T-helper 17 cell (primary cell): Measurements from ENCODE around the gene RHOBTB1. TPM values are rescaled to one million over a fixed set of nuclear protein-coding genes. Genes with fewer than 3 reads are reported as not detected.
"Not testable (repeated sequence)": the region's sequence is repeated elsewhere in the genome, so short reads cannot be mapped to it uniquely, and the experiment has no call there.

Experiments used
- ATAC-seq: fragments of 150-1000 bp; cut with Tn5 transposase; 2 replicates; pipeline ENCODE4 v1.10.0; 2021; ENCODE audit warnings: mild to moderate bottlenecking, moderate library complexity
- DNase-seq, 3 donors: peaks; one replicate each; pipeline versions ENCODE4 v3.0.0 to v3.0.0-alpha.2; 2020 to 2021
- H3K9me3 ChIP-seq: one replicate; pipeline ENCODE4 v1.7.0; 2013; ENCODE audit warnings: low read length, mild to moderate bottlenecking; ENCODE audit not compliant: control insufficient read depth, poor library complexity, severe bottlenecking
- H3K27ac Mint-ChIP-seq: one replicate; pipeline ENCODE4 v1.8.0; 2022; ENCODE audit warnings: mild to moderate bottlenecking, moderate library complexity, mixed read lengths
- H3K27me3 Mint-ChIP-seq: one replicate; pipeline ENCODE4 v1.8.0; 2022; ENCODE audit warnings: mixed read lengths
- H3K36me3 Mint-ChIP-seq: one replicate; pipeline ENCODE4 v1.8.0; 2022; ENCODE audit warnings: low read depth, mixed read lengths
- H3K4me1 Mint-ChIP-seq: one replicate; pipeline ENCODE4 v1.8.0; 2022; ENCODE audit warnings: mild to moderate bottlenecking, mixed read lengths
- H3K4me3 Mint-ChIP-seq: one replicate; pipeline ENCODE4 v1.8.0; 2022; ENCODE audit warnings: mild to moderate bottlenecking, moderate library complexity, mixed read lengths
- total RNA-seq, 4 donors: library from RNA in 2 of 4; stranded (reverse) in 2 of 4; gene quantifications; one replicate each; pipeline ENCODE4 v1.2.3 and lab custom pipeline; 2022 to 2026

RHOBTB1 gene
- total RNA-seq, 2 donors from 2014 or later, result 0.37 to 10.8 TPM

DNA sequence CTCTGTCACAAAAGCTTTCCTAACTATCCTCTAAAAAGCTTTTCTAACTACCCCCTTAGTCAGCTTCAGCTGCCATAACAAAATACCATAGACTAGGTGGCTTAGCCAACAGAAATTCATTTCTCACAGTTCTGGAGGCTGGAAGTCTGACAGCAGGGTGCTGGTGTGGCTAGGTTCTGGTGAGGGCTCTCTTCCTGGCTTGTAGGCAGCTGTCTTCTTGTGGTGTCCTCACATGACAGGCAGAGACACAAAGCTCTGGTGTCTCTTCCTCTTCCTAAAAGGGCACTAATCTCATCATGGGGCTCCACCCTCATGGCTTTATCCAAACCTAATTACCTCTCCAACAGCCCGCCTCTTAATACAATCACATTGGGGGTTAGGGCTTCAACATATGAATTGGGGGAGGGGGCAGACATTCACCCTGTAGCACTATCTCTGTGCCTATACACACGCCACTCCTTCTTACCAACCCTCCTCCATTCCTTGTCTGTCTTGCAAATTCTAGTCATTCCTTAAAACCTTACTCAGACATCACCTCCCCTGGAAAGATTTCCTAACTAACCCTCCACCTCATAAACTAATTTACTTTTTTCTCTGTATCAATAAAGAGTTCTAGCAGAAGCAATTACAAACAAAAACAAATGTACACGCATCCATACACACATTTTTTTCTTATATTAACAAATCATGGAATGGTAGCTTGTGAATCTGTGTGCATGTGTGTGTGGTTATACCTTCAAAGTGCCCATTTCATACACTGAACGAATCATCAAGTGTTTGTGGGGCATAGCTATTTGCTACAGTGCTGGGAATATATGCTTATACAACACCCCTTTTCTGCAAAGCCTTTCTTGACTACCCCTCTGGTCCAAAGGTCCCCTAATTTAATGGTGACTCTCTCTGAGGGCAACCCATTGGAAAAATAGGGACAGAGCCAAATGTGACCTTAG lies 26.4 kb downstream of the RHOBTB1 start:
- DNase-seq, result no peak
- ATAC-seq, result no peak
- H3K9me3 ChIP-seq, result no peaks in the 10 kb centered on the region
- Mint-ChIP-seq H3K4me1 (no peaks in the 10 kb centered on the region), H3K36me3 (peaks cover 4% of the 10 kb centered on the region), H3K27me3 (no peaks in the 10 kb centered on the region), H3K4me3 (no peak overlapping the region), H3K27ac (no peak overlapping the region)

GRCh38 chr10:60916025-60916424 lies 28.0 kb downstream of the RHOBTB1 start:
- ATAC-seq, result no peak
- DNase-seq, result no peak
- Mint-ChIP-seq H3K27ac (no peak overlapping the region), H3K4me3 (no peak overlapping the region), H3K4me1 (peaks cover 2% of the 10 kb centered on the region), H3K36me3 (peaks cover 4% of the 10 kb centered on the region), H3K27me3 (peaks cover 5% of the 10 kb centered on the region)
- no peaks in the 10 kb centered on the region for H3K9me3 ChIP-seq

DNA sequence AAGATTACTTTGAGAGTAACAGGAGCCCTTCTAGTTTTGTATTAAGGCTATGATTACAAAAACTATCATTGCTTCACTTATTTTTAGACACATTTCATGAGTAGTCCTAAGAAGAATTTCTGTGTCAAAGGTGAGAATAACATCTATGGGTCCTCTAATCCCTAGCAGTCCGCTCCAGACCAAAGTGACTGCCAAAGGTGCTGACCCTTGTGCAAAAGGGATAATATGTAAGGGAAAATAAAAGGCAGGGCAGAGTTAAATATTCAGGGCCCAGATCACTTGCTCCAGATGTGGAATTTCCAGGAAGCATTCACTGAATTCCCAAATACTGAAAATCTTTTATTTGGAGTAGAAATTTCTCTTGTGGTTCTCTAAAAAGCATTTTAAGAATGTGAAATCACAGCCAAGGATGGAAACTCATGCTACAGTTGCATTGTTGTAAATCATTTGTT lies 29.3 kb downstream of the RHOBTB1 start:
- no peaks in the 10 kb centered on the region for H3K36me3 Mint-ChIP-seq
- no peak overlapping the region for H3K27ac Mint-ChIP-seq
- peaks cover 5% of the 10 kb centered on the region for H3K4me1 Mint-ChIP-seq
- H3K27me3 Mint-ChIP-seq, result peaks cover 6% of the 10 kb centered on the region
- no peaks in the 10 kb centered on the region for H3K9me3 ChIP-seq
- H3K4me3 Mint-ChIP-seq, result no peak overlapping the region
- ATAC-seq (no peak), DNase-seq (no peak)

- Mint-ChIP-seq H3K4me1 (peaks cover 5% of the 10 kb centered on the region), H3K27ac (no peak overlapping the region), H3K27me3 (peaks cover 9% of the 10 kb centered on the region), H3K4me3 (no peak overlapping the region), H3K36me3 (no peaks in the 10 kb centered on the region)
- no peak for ATAC-seq
- no peak for DNase-seq
- H3K9me3 ChIP-seq, result no peaks in the 10 kb centered on the region
Measured at GRCh38 chr10:60913657-60914056, 30.3 kb downstream of the RHOBTB1 start.

DNA sequence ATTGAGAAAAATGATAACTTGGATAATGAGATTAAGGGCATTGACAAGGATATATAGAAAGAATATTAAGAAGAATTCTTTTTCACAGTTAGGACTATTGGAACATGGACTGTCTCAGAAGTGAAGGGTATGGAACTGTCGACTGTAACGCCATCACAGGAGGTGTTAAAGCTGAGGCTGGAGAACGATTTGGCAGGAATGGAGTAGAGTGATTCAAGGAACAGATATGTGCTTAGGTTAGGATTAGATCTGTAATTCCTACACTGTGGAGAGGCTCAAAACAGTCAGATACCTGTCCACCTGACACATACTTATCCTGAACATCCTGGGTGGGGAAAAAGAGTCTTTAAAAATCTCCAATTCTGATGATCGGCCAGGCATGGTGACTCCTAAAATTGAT lies 30.9 kb downstream of the RHOBTB1 start:
- Mint-ChIP-seq H3K36me3 (no peaks in the 10 kb centered on the region), H3K4me1 (peaks cover 5% of the 10 kb centered on the region), H3K4me3 (no peak overlapping the region), H3K27ac (no peak overlapping the region), H3K27me3 (peaks cover 13% of the 10 kb centered on the region)
- no peaks in the 10 kb centered on the region for H3K9me3 ChIP-seq
- DNase-seq (no peak), ATAC-seq (no peak)

DNA sequence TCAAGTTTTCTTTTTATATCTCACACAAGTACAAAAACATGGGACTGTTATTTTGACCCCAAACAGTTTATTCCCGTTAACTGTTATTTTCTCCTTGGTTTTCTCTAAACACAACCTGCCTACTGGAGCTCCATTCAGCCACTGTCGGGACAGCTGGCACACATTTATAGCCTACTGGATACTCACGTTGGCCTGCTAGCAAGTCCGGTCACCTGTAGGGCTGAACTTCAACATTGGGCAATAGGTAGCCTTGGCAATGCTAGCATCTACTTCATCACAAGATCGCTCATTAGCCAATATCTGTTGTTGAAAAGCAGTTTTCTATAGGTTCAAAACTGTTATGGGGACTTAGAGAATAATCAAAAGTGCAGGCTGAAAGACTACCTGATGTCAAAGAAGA lies 32.3 kb downstream of the RHOBTB1 start:
- H3K36me3 Mint-ChIP-seq, result no peaks in the 10 kb centered on the region
- peaks cover 5% of the 10 kb centered on the region for H3K4me1 Mint-ChIP-seq
- no peak overlapping the region for H3K27ac Mint-ChIP-seq
- no peaks in the 10 kb centered on the region for H3K9me3 ChIP-seq
- H3K4me3 Mint-ChIP-seq, result no peak overlapping the region
- DNase-seq (no peak), ATAC-seq (no peak)
- peaks cover 20% of the 10 kb centered on the region for H3K27me3 Mint-ChIP-seq

DNA sequence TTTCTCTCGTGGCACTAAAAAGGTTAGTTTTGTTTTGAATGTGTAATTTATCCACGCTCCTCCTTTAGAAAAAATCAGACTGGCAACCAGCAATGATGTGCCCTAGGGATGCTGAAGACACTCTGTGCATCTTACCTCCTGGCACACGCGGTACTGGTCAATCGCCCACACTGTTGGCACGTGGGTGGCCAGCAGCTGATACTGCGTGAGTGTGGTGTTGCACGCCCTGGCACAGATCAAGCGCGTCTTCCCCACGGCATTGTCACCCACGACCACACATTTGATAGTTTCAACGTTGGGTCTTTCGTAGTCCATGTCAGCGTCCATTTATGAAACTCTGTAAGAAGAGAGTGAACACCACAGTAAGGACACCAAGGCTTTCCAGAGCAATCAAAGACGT lies 32.8 kb downstream of the RHOBTB1 start:
- peaks cover 20% of the 10 kb centered on the region for H3K27me3 Mint-ChIP-seq
- H3K9me3 ChIP-seq, result no peaks in the 10 kb centered on the region
- no peak for ATAC-seq
- H3K4me3 Mint-ChIP-seq, result peak overlapping the region; percentile 49
- H3K36me3 Mint-ChIP-seq, result no peaks in the 10 kb centered on the region
- peaks cover 5% of the 10 kb centered on the region for H3K4me1 Mint-ChIP-seq
- H3K27ac Mint-ChIP-seq, result no peak overlapping the region
- no peak for DNase-seq

DNA sequence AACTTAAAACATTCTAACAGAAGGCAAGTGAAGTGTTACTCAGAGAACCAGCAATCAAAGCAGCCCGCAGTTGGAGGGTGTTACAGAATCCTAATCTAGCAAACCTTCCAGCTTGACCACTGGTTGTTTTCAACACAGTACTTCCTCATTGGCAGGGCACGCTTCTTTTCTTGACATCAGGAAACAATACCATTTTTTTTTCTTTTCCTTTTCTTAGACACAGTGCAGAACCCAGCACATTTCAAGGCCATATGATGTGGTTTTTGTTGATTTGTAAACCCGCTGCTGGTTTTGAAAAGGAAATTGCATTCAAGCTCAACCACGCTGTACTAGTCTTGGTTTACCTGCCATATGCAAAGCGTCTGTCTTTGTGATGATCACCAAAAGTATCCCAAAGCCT lies 33.4 kb downstream of the RHOBTB1 start:
- no peaks in the 10 kb centered on the region for H3K9me3 ChIP-seq
- peak; percentile 32 for ATAC-seq
- DNase-seq, result no peak
- Mint-ChIP-seq H3K27me3 (peaks cover 20% of the 10 kb centered on the region), H3K27ac (no peak overlapping the region), H3K4me3 (peak overlapping the region; percentile 49), H3K36me3 (no peaks in the 10 kb centered on the region), H3K4me1 (peaks cover 5% of the 10 kb centered on the region)

- H3K9me3 ChIP-seq, result no peaks in the 10 kb centered on the region
- no peak for DNase-seq
- peaks cover 5% of the 10 kb centered on the region for H3K4me1 Mint-ChIP-seq
- peaks cover 24% of the 10 kb centered on the region for H3K27me3 Mint-ChIP-seq
- no peaks in the 10 kb centered on the region for H3K36me3 Mint-ChIP-seq
- no peak overlapping the region for H3K4me3 Mint-ChIP-seq
- ATAC-seq, result no peak
- no peak overlapping the region for H3K27ac Mint-ChIP-seq
Measured at GRCh38 chr10:60908896-60909295, 35.1 kb downstream of the RHOBTB1 start.

DNA sequence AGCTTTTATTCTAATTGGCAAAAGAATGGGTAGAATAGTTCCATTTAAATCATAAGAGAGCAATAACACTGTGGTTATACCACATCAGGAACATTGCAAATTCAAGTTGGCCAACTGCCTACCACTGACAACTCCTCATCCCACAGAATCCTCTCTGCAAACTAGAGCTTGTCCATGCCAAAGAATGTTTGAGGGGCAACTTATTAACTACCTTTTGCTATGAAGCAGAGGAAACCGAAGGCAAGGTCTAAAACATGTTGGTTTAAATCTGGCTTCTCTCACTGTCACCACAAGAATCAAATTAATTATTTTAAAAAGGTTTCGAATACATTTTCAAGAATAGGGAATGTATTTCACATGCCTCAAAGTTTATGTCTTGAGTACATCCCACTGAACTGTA lies 36.0 kb downstream of the RHOBTB1 start:
- H3K4me1 Mint-ChIP-seq, result peaks cover 5% of the 10 kb centered on the region
- DNase-seq, result no peak
- no peaks in the 10 kb centered on the region for H3K36me3 Mint-ChIP-seq
- no peak overlapping the region for H3K27ac Mint-ChIP-seq
- no peaks in the 10 kb centered on the region for H3K9me3 ChIP-seq
- peaks cover 27% of the 10 kb centered on the region for H3K27me3 Mint-ChIP-seq
- H3K4me3 Mint-ChIP-seq, result no peak overlapping the region
- no peak for ATAC-seq

GRCh38 chr10:60907236-60907635 lies 36.7 kb downstream of the RHOBTB1 start:
- DNase-seq (no peak), ATAC-seq (no peak)
- H3K27me3 Mint-ChIP-seq, result peaks cover 34% of the 10 kb centered on the region
- H3K9me3 ChIP-seq, result no peaks in the 10 kb centered on the region
- no peak overlapping the region for H3K4me3 Mint-ChIP-seq
- no peaks in the 10 kb centered on the region for H3K36me3 Mint-ChIP-seq
- H3K27ac Mint-ChIP-seq, result no peak overlapping the region
- H3K4me1 Mint-ChIP-seq, result peaks cover 5% of the 10 kb centered on the region

DNA sequence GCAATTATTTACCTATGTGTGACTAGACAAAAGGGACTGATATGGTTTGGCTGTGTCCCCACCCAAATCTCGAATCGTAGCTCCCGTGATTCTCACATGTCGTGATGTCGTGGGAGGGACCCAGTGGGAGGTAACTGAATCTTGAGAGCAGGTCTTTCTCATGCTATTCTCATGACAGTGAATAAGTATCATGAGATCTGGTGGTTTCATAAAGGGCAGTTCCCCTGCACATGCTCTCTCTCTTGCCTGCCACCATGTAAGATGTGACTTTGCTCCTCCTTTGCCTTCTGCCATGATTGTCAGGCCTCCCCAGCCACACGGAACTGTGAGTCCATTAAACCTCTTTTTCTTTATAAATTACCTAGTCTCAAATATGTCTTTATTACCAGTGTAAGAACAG lies 37.2 kb downstream of the RHOBTB1 start:
- H3K27me3 Mint-ChIP-seq, result peaks cover 38% of the 10 kb centered on the region
- not testable (repeated sequence) for ATAC-seq, H3K9me3 ChIP-seq, H3K4me3 Mint-ChIP-seq, H3K4me1 Mint-ChIP-seq, H3K27ac Mint-ChIP-seq, H3K36me3 Mint-ChIP-seq, DNase-seq

GRCh38 chr10:60906411-60906810 lies 37.6 kb downstream of the RHOBTB1 start:
- Mint-ChIP-seq H3K4me1 (peaks cover 5% of the 10 kb centered on the region), H3K27ac (no peak overlapping the region)
- no peak for DNase-seq

DNA sequence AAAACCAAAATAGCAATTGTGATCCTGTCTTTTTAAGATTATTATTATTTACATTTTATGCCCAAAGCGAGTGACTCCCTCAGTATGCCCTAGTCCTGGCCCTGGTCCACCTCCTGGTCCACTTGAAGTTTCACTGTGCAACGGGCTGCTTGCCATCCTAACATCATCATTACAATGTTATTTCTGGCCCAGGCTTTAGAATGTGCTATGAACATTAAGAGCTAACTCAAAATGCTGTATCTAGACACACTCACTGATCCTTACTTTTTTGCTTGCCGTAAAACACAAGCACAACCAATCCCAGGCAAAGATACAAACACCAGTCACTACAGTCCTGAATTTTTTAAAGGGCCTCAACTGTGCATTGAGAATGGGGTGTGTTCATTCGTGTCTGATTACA lies 38.4 kb downstream of the RHOBTB1 start:
- ATAC-seq (no peak), DNase-seq (no peak)
- H3K9me3 ChIP-seq, result no peaks in the 10 kb centered on the region
- Mint-ChIP-seq H3K4me1 (no peaks in the 10 kb centered on the region), H3K27me3 (peaks cover 33% of the 10 kb centered on the region), H3K36me3 (no peaks in the 10 kb centered on the region), H3K4me3 (no peak overlapping the region), H3K27ac (no peak overlapping the region)

More at GRCh38 chr10:60906411-60906810, 37.6 kb downstream of the RHOBTB1 start:
- H3K9me3 ChIP-seq, result no peaks in the 10 kb centered on the region
- ATAC-seq, result no peak
- Mint-ChIP-seq H3K4me3 (no peak overlapping the region), H3K27me3 (peaks cover 38% of the 10 kb centered on the region), H3K36me3 (no peaks in the 10 kb centered on the region)
